Gastroesophageal sphincter (tissue), 3 donors: ENCODE data around the gene SEPTIN7.

Experiments
- EP300 ChIP-seq: sonication (generic); formaldehyde crosslinking; IDR thresholded peaks from one replicate; pipeline ENCODE4 v1.6.1; 2017; ENCODE audit warnings: antibody characterized with exemption, mild to moderate bottlenecking
- POLR2A ChIP-seq, 2 donors: fragments of 450-650 bp; IDR thresholded peaks; one replicate each; pipeline ENCODE4 v1.6.1; 2017; ENCODE audit warnings: antibody characterized with exemption in 2 of 2, mild to moderate bottlenecking in 2 of 2, moderate library complexity in 1 of 2
- TF ChIP-seq, protein P1 (sequence below), 4 experiments: fragments of 200-600 bp in 2 of 4; fragments of 450-650 bp in 2 of 4; sonication (generic) in 1 of 4; IDR thresholded peaks; one replicate each; pipeline ENCODE4 v1.5.1; 2017 to 2019; ENCODE audit warnings: antibody characterized with exemption in 4 of 4, mild to moderate bottlenecking in 2 of 4, moderate library complexity in 2 of 4

DNA sequence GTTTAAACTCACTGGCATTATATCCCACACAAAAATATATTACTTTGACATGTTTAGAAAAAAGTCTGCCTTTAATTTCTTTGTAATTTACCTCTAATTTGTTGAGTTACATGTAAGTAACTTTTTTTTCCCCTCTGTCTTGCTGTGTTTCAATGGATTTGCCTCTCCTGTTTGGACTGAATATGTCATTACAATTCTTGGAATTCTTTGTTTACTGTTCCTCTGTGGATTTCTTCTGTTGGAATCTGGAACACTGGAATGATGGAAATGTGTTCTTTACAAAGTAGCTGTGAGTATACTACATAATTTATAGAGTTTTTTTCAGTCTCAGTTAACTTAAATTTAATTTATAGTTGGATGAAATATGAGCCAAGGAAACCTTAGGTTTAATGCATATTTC lies 30.4 kb downstream of the SEPTIN7 start:
- TF ChIP-seq, protein P1, sequence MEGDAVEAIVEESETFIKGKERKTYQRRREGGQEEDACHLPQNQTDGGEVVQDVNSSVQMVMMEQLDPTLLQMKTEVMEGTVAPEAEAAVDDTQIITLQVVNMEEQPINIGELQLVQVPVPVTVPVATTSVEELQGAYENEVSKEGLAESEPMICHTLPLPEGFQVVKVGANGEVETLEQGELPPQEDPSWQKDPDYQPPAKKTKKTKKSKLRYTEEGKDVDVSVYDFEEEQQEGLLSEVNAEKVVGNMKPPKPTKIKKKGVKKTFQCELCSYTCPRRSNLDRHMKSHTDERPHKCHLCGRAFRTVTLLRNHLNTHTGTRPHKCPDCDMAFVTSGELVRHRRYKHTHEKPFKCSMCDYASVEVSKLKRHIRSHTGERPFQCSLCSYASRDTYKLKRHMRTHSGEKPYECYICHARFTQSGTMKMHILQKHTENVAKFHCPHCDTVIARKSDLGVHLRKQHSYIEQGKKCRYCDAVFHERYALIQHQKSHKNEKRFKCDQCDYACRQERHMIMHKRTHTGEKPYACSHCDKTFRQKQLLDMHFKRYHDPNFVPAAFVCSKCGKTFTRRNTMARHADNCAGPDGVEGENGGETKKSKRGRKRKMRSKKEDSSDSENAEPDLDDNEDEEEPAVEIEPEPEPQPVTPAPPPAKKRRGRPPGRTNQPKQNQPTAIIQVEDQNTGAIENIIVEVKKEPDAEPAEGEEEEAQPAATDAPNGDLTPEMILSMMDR (IDR thresholded peaks at IDR 0.05): no peak
- TF ChIP-seq POLR2A (IDR thresholded peaks at IDR 0.05): no peak
- TF ChIP-seq EP300: no peak
